ENCODE measurements around the gene CDKAL1. TPM values are rescaled to one million over a fixed set of nuclear protein-coding genes. Genes with fewer than 3 reads are reported as not detected.

The CDKAL1 gene
- total RNA-seq, 1 experiment from 2014 or later: 20.6 TPM

DNA sequence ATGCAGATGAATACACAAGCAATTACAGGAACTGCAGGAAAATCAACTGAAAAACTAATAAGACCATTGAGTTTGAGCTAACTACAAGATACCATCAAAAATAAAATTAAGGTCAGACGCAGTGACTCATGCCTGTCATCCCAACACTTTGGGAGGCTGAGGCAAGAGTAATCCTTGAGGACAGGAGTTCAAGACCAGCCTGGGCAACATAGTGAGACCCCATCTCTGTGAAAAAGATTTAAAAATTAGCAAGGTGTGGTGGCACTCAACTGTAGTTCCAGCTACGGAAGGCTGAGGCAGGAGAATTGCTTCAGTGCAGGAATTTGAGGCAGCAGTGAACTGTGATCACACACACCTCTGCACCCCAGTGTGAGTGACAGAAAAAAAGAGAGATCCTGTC lies 639.4 kb downstream of the CDKAL1 start:
- CTCF ChIA-PET: no interaction called here
- Mint-ChIP-seq H3K9me3 (0 out of 2 replicates have a peak, but pooled peaks cover 2% of the 10 kb centered on the region), H3K27me3 (ENCODE audit: low read depth) (no peaks in the 10 kb centered on the region), H3K4me1 (peaks cover 13% of the 10 kb centered on the region), H3K36me3 (no peaks in the 10 kb centered on the region), H3K27ac (peak overlapping the region; percentile 74), H3K4me3 (no peak overlapping the region)
- ATAC-seq (no peak), DNase-seq (ENCODE audit: low spot score) (no peak)
- TF ChIP-seq EMX1 (CRISPR knock-in tag; IDR thresholded peaks at IDR 0.05) (no peak), ZNF121 (CRISPR knock-in tag; IDR thresholded peaks at IDR 0.05) (peak; percentile 98), GTF2I (CRISPR knock-in tag; conservative IDR thresholded peaks at IDR 0.05) (0 out of 2 replicates have a peak, but pooled peaks have one; percentile 15)
- POLR2A ChIA-PET: no interaction called here

DNA sequence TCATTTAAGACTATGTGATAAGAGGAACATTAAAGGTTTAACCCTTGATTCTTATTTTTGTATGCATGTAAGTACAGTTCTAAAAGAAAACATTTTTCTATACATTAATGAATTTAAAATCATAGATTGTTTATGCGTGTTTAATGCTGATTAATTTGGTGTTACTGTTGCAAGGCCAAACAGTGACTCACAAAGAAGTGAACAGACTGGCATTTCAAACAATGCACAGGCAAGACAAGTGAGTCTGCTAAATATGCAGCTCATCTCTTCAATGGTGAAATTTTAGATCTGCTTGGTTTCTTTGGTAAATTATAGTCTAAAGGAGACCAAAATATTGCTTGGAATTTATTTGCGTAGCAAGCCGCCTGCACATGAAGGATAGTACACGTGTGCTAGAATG lies 641.9 kb downstream of the CDKAL1 start:
- H3K9me3 Mint-ChIP-seq: peaks cover 14% of the 10 kb centered on the region
- ChIA-PET CTCF (interaction anchor here (0.5 to 1.1 kb wide), 3 partner anchors 9 to 413 kb away, joined by 3 to 4 read pairs (median 4); no protein-coding TSS in a partner anchor), POLR2A (no interaction called here)
- ATAC-seq: no peak
- TF ChIP-seq, protein P1, sequence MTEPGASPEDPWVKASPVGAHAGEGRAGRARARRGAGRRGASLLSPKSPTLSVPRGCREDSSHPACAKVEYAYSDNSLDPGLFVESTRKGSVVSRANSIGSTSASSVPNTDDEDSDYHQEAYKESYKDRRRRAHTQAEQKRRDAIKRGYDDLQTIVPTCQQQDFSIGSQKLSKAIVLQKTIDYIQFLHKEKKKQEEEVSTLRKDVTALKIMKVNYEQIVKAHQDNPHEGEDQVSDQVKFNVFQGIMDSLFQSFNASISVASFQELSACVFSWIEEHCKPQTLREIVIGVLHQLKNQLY (CRISPR knock-in tag; IDR thresholded peaks at IDR 0.05): no peak
- TF ChIP-seq ELF4 (CRISPR knock-in tag; IDR thresholded peaks at IDR 0.05; ENCODE audit: low read depth) (no peak), NFE2L1 (CRISPR knock-in tag; IDR thresholded peaks at IDR 0.05) (no peak), ZNF317 (CRISPR knock-in tag; IDR thresholded peaks at IDR 0.05; ENCODE audit: borderline replicate concordance, low read depth) (no peak), ZNF671 (CRISPR knock-in tag; IDR thresholded peaks at IDR 0.05) (no peak), KAT7 (CRISPR knock-in tag; IDR thresholded peaks at IDR 0.05; ENCODE audit: borderline replicate concordance) (no peak), CREM (CRISPR knock-in tag; IDR thresholded peaks at IDR 0.05) (no peak), TEAD1 (CRISPR knock-in tag; IDR thresholded peaks at IDR 0.05) (no peak), SMAD3 (CRISPR knock-in tag; IDR thresholded peaks at IDR 0.05; ENCODE audit: borderline replicate concordance) (no peak), ZNF423 (CRISPR knock-in tag; IDR thresholded peaks at IDR 0.05) (no peak), TP53 (CRISPR knock-in tag; IDR thresholded peaks at IDR 0.05) (no peak), EMX1 (CRISPR knock-in tag; IDR thresholded peaks at IDR 0.05) (no peak), RELA (CRISPR knock-in tag; IDR thresholded peaks at IDR 0.05; ENCODE audit: borderline replicate concordance) (no peak)
- TF ChIP-seq, protein P2, sequence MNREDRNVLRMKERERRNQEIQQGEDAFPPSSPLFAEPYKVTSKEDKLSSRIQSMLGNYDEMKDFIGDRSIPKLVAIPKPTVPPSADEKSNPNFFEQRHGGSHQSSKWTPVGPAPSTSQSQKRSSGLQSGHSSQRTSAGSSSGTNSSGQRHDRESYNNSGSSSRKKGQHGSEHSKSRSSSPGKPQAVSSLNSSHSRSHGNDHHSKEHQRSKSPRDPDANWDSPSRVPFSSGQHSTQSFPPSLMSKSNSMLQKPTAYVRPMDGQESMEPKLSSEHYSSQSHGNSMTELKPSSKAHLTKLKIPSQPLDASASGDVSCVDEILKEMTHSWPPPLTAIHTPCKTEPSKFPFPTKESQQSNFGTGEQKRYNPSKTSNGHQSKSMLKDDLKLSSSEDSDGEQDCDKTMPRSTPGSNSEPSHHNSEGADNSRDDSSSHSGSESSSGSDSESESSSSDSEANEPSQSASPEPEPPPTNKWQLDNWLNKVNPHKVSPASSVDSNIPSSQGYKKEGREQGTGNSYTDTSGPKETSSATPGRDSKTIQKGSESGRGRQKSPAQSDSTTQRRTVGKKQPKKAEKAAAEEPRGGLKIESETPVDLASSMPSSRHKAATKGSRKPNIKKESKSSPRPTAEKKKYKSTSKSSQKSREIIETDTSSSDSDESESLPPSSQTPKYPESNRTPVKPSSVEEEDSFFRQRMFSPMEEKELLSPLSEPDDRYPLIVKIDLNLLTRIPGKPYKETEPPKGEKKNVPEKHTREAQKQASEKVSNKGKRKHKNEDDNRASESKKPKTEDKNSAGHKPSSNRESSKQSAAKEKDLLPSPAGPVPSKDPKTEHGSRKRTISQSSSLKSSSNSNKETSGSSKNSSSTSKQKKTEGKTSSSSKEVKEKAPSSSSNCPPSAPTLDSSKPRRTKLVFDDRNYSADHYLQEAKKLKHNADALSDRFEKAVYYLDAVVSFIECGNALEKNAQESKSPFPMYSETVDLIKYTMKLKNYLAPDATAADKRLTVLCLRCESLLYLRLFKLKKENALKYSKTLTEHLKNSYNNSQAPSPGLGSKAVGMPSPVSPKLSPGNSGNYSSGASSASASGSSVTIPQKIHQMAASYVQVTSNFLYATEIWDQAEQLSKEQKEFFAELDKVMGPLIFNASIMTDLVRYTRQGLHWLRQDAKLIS (CRISPR knock-in tag; IDR thresholded peaks at IDR 0.05; ENCODE audit: borderline replicate concordance): no peak
- TF ChIP-seq, protein P3, sequence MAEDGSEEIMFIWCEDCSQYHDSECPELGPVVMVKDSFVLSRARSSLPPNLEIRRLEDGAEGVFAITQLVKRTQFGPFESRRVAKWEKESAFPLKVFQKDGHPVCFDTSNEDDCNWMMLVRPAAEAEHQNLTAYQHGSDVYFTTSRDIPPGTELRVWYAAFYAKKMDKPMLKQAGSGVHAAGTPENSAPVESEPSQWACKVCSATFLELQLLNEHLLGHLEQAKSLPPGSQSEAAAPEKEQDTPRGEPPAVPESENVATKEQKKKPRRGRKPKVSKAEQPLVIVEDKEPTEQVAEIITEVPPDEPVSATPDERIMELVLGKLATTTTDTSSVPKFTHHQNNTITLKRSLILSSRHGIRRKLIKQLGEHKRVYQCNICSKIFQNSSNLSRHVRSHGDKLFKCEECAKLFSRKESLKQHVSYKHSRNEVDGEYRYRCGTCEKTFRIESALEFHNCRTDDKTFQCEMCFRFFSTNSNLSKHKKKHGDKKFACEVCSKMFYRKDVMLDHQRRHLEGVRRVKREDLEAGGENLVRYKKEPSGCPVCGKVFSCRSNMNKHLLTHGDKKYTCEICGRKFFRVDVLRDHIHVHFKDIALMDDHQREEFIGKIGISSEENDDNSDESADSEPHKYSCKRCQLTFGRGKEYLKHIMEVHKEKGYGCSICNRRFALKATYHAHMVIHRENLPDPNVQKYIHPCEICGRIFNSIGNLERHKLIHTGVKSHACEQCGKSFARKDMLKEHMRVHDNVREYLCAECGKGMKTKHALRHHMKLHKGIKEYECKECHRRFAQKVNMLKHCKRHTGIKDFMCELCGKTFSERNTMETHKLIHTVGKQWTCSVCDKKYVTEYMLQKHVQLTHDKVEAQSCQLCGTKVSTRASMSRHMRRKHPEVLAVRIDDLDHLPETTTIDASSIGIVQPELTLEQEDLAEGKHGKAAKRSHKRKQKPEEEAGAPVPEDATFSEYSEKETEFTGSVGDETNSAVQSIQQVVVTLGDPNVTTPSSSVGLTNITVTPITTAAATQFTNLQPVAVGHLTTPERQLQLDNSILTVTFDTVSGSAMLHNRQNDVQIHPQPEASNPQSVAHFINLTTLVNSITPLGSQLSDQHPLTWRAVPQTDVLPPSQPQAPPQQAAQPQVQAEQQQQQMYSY (CRISPR knock-in tag; IDR thresholded peaks at IDR 0.05): no peak
- TF ChIP-seq, protein P4, sequence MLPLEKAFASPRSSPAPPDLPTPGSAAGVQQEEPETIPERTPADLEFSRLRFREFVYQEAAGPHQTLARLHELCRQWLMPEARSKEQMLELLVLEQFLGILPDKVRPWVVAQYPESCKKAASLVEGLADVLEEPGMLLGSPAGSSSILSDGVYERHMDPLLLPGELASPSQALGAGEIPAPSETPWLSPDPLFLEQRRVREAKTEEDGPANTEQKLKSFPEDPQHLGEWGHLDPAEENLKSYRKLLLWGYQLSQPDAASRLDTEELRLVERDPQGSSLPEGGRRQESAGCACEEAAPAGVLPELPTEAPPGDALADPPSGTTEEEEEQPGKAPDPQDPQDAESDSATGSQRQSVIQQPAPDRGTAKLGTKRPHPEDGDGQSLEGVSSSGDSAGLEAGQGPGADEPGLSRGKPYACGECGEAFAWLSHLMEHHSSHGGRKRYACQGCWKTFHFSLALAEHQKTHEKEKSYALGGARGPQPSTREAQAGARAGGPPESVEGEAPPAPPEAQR (CRISPR knock-in tag; IDR thresholded peaks at IDR 0.05): no peak
- TF ChIP-seq, protein P5, sequence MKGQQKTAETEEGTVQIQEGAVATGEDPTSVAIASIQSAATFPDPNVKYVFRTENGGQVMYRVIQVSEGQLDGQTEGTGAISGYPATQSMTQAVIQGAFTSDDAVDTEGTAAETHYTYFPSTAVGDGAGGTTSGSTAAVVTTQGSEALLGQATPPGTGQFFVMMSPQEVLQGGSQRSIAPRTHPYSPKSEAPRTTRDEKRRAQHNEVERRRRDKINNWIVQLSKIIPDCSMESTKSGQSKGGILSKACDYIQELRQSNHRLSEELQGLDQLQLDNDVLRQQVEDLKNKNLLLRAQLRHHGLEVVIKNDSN (CRISPR knock-in tag; IDR thresholded peaks at IDR 0.05): no peak
- peaks cover 15% of the 10 kb centered on the region for H3K36me3 Mint-ChIP-seq
- H3K27ac Mint-ChIP-seq: no peak overlapping the region
- H3K4me1 Mint-ChIP-seq: peaks cover 13% of the 10 kb centered on the region
- H3K27me3 Mint-ChIP-seq (ENCODE audit: low read depth): no peaks in the 10 kb centered on the region
- no peak overlapping the region for H3K4me3 Mint-ChIP-seq
- no peak for DNase-seq (ENCODE audit: low spot score)
